Measurements from ENCODE around the gene VPS72. TPM values are rescaled to one million over a fixed set of nuclear protein-coding genes. Genes with fewer than 3 reads are reported as not detected.

VPS72 gene
- total RNA-seq, 2 donors from 2014 or later: 38.8 TPM

GRCh38 chr1:151147132-151147503, 42.9 kb downstream of the VPS72 start:
- Histone ChIP-seq H3K36me3 (no peaks in the 10 kb centered on the region), H3K9ac (ENCODE audit: low read depth in 2 of 2, low read length in 2 of 2) (peak overlapping the region; percentile 9 to 81), H3K4me3 (peak overlapping the region; percentile 80), H3K9me3 (no peaks in the 10 kb centered on the region), H3K4me1 (no peaks in the 10 kb centered on the region), H3K27ac (peak overlapping the region; percentile 43), H3K27me3 (no peaks in the 10 kb centered on the region)
- intact Hi-C loops (cut with DNase I): no loop called here
- no peak for TF ChIP-seq CTCF (IDR thresholded peaks at IDR 0.05)
- no peak for DNase-seq

GRCh38 chr1:151146412-151147131, 43.4 kb downstream of the VPS72 start, which contains the start of gene SEMA6C:
Gene SEMA6C (minus strand): TSS chr1:151146631. CDS start chr1:151142621, 4,010 bp downstream.
- Histone ChIP-seq H3K9ac (ENCODE audit: low read depth in 2 of 2, low read length in 2 of 2) (peak within 1 kb of the TSS; percentile 39 to 81), H3K4me3 (peak within 1 kb of the TSS; percentile 80), H3K27ac (peak within 1 kb of the TSS; percentile 43), H3K9me3 (no peaks in the 10 kb centered on the region), H3K4me1 (no peaks in the 10 kb centered on the region), H3K27me3 (no peaks in the 10 kb centered on the region), H3K36me3 (no peaks in the 10 kb centered on the region)
- intact Hi-C loops (cut with DNase I): no loop called here
- peak; percentile 97 for DNase-seq
- no peak for TF ChIP-seq CTCF (IDR thresholded peaks at IDR 0.05)

GRCh38 chr1:151146072-151146411, 44.0 kb downstream of the VPS72 start:
- no peak overlapping the region for H3K27ac ChIP-seq
- intact Hi-C loops (cut with DNase I): no loop called here
- DNase-seq: peak; percentile 35

GRCh38 chr1:151145304-151146071, 44.5 kb downstream of the VPS72 start:
- peak overlapping the region; percentile 39 to 81 for H3K9ac ChIP-seq (ENCODE audit: low read depth in 2 of 2, low read length in 2 of 2)

More at GRCh38 chr1:151146072-151146411, 44.0 kb downstream of the VPS72 start:
- Histone ChIP-seq H3K36me3 (no peaks in the 10 kb centered on the region), H3K27me3 (no peaks in the 10 kb centered on the region), H3K9me3 (no peaks in the 10 kb centered on the region), H3K4me3 (peak overlapping the region; percentile 80), H3K9ac (ENCODE audit: low read depth in 2 of 2, low read length in 2 of 2) (peak overlapping the region; percentile 20 to 81), H3K4me1 (no peaks in the 10 kb centered on the region)
- no peak for TF ChIP-seq CTCF (IDR thresholded peaks at IDR 0.05)

More at GRCh38 chr1:151145304-151146071, 44.5 kb downstream of the VPS72 start:
- DNase-seq: no peak
- Histone ChIP-seq H3K4me3 (peak overlapping the region; percentile 80), H3K27ac (no peak overlapping the region), H3K4me1 (no peaks in the 10 kb centered on the region), H3K27me3 (no peaks in the 10 kb centered on the region), H3K9me3 (no peaks in the 10 kb centered on the region), H3K36me3 (no peaks in the 10 kb centered on the region)
- intact Hi-C loops (cut with DNase I): no loop called here
- TF ChIP-seq CTCF (IDR thresholded peaks at IDR 0.05): no peak

Data from colonic mucosa (tissue), 4 donors.